Dendritic cell treated with granulocyte-macrophage colony-stimulating factor and Interleukin-4, amounts not matched to agents 40 ng/mL and 50 ng/mL, for 4 days (primary cell): ENCODE results near the gene LAG3.
A peak's percentile ranks its signal among the peaks of the same experiment; 100 is the strongest.

Experiments used
- H3K27ac Mint-ChIP-seq: one replicate; pipeline ENCODE4 v1.8.0; 2022; ENCODE audit warnings: mild to moderate bottlenecking, mixed read lengths
- H3K27me3 Mint-ChIP-seq: one replicate; pipeline ENCODE4 v1.8.0; 2022; ENCODE audit warnings: mild to moderate bottlenecking, mixed read lengths
- H3K36me3 Mint-ChIP-seq: one replicate; pipeline ENCODE4 v1.8.0; 2022; ENCODE audit warnings: low read depth, mixed read lengths
- H3K4me1 Mint-ChIP-seq: one replicate; pipeline ENCODE4 v1.8.0; 2022; ENCODE audit warnings: low read depth, mixed read lengths
- H3K4me3 Mint-ChIP-seq: one replicate; pipeline ENCODE4 v1.8.0; 2022; ENCODE audit warnings: mild to moderate bottlenecking, moderate library complexity, mixed read lengths
- H3K9me3 Mint-ChIP-seq: one replicate; pipeline ENCODE4 v1.8.0; 2022; ENCODE audit warnings: mixed read lengths
- intact Hi-C: fragments of 100-400 bp; cut with micrococcal nuclease; formaldehyde crosslinking; loops from one replicate; pipeline ENCODE4 v1.15.0; 2022

LAG3 gene

DNA sequence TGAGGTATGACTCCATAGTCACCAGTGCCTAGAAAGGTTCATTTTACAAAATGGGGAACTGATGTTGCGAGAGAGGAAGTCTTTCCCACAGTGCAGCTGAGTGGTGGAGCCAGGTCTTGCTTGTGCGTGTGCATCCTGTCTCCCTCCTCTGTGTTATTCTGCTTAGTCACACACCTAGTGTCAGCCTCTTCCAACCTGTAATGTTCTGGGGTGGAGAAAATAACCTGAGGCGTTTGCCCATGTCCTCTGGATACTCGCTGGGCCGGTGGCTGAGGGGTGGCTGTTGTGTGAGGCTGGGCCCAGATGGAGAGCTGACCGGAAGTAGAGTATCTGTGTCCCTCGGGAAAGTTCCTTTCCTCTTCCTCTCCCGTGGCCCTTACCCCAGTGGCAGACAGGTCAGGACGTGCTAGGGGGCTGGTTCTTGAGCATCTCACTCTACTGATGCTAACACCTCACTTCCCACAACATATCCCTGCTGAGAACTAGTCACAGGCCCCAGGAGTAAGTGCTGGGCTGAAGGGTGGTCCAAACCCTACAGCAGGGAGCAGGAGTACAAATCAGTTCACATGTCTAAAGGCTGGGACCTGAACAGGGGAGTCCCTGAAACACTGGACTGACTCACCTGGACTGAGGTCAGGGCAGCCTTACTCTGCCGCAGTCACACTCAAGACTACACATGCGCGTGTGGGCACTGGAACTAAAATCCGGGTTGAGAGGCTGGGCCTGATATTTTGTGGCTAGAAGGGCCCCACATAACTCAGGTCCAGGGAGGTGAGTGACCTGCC lies 26.4 kb upstream of the LAG3 start:
- H3K9me3 Mint-ChIP-seq, result no peaks in the 10 kb centered on the region
- H3K27me3 Mint-ChIP-seq, result no peaks in the 10 kb centered on the region
- peaks cover 48% of the 10 kb centered on the region for H3K36me3 Mint-ChIP-seq
- peak overlapping the region; percentile 62 for H3K27ac Mint-ChIP-seq
- peaks cover 39% of the 10 kb centered on the region for H3K4me1 Mint-ChIP-seq
- H3K4me3 Mint-ChIP-seq, result no peak overlapping the region
- intact Hi-C loops, result no loop called here

DNA sequence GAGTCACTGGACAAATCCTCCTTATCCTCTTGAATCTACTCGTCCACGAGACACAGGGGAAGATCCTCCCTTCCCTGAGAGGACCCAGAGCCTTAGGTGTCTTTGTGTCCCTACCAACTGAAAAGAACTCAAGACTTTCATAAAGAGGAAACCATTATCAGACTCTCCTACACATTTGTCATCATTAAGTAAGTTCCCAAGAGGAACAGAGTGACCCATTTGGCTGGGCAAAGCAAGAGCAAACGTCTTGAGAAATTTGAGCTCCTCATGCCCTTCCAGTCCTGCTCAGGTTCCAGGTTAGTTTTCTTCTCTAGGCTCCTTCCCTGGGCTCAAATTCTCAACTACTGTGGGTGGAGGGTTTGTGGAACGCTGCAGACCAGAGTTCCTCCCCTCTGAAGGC lies 25.1 kb upstream of the LAG3 start:
- H3K27me3 Mint-ChIP-seq, result no peaks in the 10 kb centered on the region
- H3K4me1 Mint-ChIP-seq, result peaks cover 52% of the 10 kb centered on the region
- intact Hi-C loops, result no loop called here
- H3K9me3 Mint-ChIP-seq, result no peaks in the 10 kb centered on the region
- no peak overlapping the region for H3K4me3 Mint-ChIP-seq
- H3K27ac Mint-ChIP-seq, result peak overlapping the region; percentile 28
- peaks cover 60% of the 10 kb centered on the region for H3K36me3 Mint-ChIP-seq

GRCh38 chr12:6748761-6749160 lies 23.6 kb upstream of the LAG3 start:
- intact Hi-C loops, result no loop called here
- H3K27ac Mint-ChIP-seq, result no peak overlapping the region
- H3K9me3 Mint-ChIP-seq, result no peaks in the 10 kb centered on the region
- no peak overlapping the region for H3K4me3 Mint-ChIP-seq
- no peaks in the 10 kb centered on the region for H3K27me3 Mint-ChIP-seq
- peaks cover 64% of the 10 kb centered on the region for H3K4me1 Mint-ChIP-seq
- peaks cover 70% of the 10 kb centered on the region for H3K36me3 Mint-ChIP-seq

DNA sequence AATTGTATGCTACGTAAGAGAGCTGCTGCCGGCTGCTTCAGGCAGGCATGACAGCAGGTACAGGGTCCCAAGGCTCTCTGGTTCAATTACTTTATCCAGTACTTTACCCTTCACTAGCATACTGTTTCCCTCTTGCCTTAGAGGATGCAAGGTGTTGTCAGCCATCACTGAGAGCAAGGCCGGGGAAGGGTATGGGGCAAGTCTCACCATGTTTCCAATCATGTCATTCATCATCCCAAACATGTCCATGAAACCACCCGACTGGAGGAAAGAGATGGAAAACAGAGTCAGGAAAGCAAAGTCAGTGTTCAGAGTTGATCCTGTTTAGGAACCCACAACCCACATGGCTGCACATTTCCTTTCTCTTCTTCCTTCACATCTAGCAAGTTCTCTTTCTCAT lies 21.8 kb upstream of the LAG3 start:
- Mint-ChIP-seq H3K27me3 (no peaks in the 10 kb centered on the region), H3K27ac (no peak overlapping the region), H3K36me3 (peaks cover 70% of the 10 kb centered on the region), H3K9me3 (no peaks in the 10 kb centered on the region), H3K4me3 (no peak overlapping the region), H3K4me1 (peaks cover 67% of the 10 kb centered on the region)
- intact Hi-C loops, result loop anchor here (5.0 kb wide), 1 partner anchor 42 kb away; no protein-coding TSS in a partner anchor

DNA sequence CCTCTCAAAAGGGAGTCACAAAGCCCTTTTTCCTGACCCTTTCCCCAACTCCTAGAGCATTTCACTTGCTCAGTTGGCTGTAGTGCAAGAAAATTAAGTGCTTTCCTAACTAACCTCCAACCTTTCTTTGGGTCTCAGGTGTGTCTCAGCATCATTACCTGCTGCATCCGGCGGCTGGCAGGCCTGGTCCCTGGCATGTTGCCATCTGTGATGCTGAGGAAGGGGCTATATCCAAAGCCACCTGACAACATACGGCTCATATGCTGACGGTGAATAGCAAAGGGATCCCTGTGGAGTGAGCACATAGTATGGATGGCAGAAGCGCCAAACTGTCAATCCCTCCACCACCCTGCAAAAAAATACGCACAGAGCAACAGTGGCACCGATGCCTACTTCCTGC lies 20.6 kb upstream of the LAG3 start:
- H3K27me3 Mint-ChIP-seq, result peaks cover 3% of the 10 kb centered on the region
- H3K27ac Mint-ChIP-seq, result peak overlapping the region; percentile 100
- peak overlapping the region; percentile 99 for H3K4me3 Mint-ChIP-seq
- H3K36me3 Mint-ChIP-seq, result peaks cover 64% of the 10 kb centered on the region
- peaks cover 61% of the 10 kb centered on the region for H3K4me1 Mint-ChIP-seq
- no peaks in the 10 kb centered on the region for H3K9me3 Mint-ChIP-seq
- intact Hi-C loops, result loop anchor here (5.0 kb wide), 1 partner anchor 41 kb away; no protein-coding TSS in a partner anchor

DNA sequence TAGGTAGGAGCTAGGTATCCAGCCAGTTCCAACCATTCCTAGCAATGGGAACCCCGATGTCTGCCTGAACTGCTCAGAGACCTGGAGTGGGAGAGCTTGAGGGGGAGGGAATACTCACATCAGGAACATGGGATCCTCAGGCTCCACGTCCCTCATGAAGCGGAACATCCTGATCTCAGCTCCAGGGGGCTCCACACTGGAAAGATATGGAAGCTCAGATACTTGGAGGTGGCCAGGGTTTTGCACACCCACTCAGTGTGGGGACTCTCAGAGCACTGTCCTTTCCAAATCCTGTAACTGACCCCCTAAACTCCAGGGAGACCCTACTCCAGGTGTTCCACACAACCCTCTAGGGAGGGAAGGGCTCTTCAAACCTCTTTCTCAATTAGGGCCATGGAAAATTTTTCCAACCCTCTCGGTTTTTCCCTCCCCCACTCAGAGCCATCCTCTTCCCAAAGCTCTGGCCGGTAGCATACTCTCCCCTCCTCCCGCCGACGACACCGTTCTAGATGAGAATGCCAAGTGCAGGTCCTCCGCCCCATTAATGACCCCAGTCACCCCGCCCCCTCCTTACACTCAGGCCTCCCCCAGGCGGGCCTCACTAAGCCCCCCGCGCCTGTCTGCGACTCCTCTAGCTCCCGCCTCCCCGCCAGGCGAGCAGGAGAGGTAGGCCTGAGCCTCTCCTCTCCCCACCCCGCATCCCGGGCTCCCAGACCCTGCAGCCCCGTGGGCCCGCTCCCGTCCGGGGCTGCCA lies 20.0 kb upstream of the LAG3 start:
- Mint-ChIP-seq H3K27ac (peak overlapping the region; percentile 100), H3K4me1 (peaks cover 62% of the 10 kb centered on the region), H3K36me3 (peaks cover 58% of the 10 kb centered on the region)

GRCh38 chr12:6752921-6753771 lies 19.2 kb upstream of the LAG3 start, which contains the start of gene MLF2:
MLF2 (minus strand) TSS chr12:6753141; CDS start chr12:6752334, 807 bp downstream.
- H3K9me3 Mint-ChIP-seq, result no peaks in the 10 kb centered on the region
- H3K4me3 Mint-ChIP-seq, result peak within 1 kb of the TSS; percentile 99
- peaks cover 50% of the 10 kb centered on the region for H3K36me3 Mint-ChIP-seq
- peak within 1 kb of the TSS; percentile 100 for H3K27ac Mint-ChIP-seq
- intact Hi-C loops, result loop anchor here (1.0 to 5.0 kb wide), 3 partner anchors 26 to 72 kb away; no protein-coding TSS in a partner anchor
- H3K27me3 Mint-ChIP-seq, result peaks cover 7% of the 10 kb centered on the region
- H3K4me1 Mint-ChIP-seq, result peaks cover 54% of the 10 kb centered on the region

More for the DNA sequence above, 20.0 kb upstream of the LAG3 start:
- Mint-ChIP-seq H3K4me3 (peak overlapping the region; percentile 99), H3K9me3 (no peaks in the 10 kb centered on the region), H3K27me3 (peaks cover 6% of the 10 kb centered on the region)
- intact Hi-C loops, result loop anchor here (5.0 kb wide), 1 partner anchor 40 kb away; no protein-coding TSS in a partner anchor

GRCh38 chr12:6753772-6754356 lies 18.5 kb upstream of the LAG3 start:
- H3K4me1 Mint-ChIP-seq, result peaks cover 59% of the 10 kb centered on the region
- H3K9me3 Mint-ChIP-seq, result no peaks in the 10 kb centered on the region
- H3K36me3 Mint-ChIP-seq, result peaks cover 43% of the 10 kb centered on the region
- intact Hi-C loops, result loop anchor here (1.0 to 5.0 kb wide), 4 partner anchors 10 to 71 kb away; no protein-coding TSS in a partner anchor
- H3K27ac Mint-ChIP-seq, result peak overlapping the region; percentile 100
- H3K4me3 Mint-ChIP-seq, result peak overlapping the region; percentile 99
- H3K27me3 Mint-ChIP-seq, result peaks cover 11% of the 10 kb centered on the region

DNA sequence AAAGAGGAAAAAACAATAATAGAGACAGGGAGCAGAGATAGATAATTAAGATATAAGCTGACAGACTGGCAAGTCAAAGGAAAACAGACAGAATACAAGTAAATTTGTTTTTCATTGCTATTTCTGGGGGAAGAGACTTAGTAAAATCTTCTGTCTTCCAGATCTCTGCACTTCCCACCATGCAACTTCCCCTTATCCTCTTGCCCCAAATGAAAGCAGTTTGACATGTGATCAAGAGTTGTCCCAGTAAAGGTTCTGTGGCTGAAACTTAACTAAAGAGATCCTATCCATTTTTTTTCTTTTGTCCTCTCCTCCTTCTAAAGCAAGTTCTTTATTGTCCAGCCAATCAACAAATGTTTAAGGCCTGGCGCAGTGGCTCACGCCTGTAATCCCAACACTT lies 17.9 kb upstream of the LAG3 start:
- peak overlapping the region; percentile 100 for H3K27ac Mint-ChIP-seq
- H3K27me3 Mint-ChIP-seq, result peaks cover 12% of the 10 kb centered on the region
- peaks cover 37% of the 10 kb centered on the region for H3K36me3 Mint-ChIP-seq
- H3K4me3 Mint-ChIP-seq, result peak overlapping the region; percentile 99
- no peaks in the 10 kb centered on the region for H3K9me3 Mint-ChIP-seq
- intact Hi-C loops, result loop anchor here (1.0 to 5.0 kb wide), 2 partner anchors 10 to 38 kb away; no protein-coding TSS in a partner anchor
- peaks cover 60% of the 10 kb centered on the region for H3K4me1 Mint-ChIP-seq

DNA sequence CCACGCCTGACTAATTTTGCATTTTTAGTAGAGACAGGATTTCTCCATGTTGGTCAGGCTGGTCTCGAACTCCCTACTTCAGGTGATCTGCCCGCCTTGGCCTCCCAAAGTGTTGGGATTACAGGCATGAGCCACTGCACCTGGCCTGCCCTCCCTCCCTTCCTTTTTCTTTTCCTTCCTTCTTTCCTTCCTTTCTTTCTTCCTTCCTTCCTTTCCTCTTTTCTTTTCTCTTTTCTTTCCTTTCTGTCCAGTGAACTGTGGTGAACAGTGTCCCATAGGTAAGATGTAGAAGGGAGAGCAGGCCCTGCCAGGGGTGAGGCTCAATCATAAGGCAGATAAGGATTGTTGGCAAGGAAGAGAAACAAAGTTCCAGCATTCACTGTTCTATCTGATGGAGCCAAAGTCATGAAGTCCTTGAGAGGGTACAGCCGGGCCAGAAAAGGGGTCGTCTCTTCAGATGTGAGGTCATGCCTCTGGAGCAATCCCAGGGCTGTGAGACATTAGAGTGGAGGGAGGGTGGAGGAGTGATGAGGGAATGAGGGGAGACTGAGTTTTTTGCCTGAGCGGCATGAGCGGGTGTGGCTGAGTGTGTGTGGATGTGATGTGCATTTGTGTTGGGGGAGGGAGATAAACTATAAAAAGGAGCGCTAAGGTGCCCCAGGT lies 15.2 kb upstream of the LAG3 start:
- Mint-ChIP-seq H3K27ac (peak overlapping the region; percentile 3), H3K27me3 (peaks cover 24% of the 10 kb centered on the region), H3K9me3 (no peaks in the 10 kb centered on the region), H3K4me1 (peaks cover 44% of the 10 kb centered on the region), H3K4me3 (no peak overlapping the region), H3K36me3 (peaks cover 11% of the 10 kb centered on the region)
- intact Hi-C loops, result no loop called here

GRCh38 chr12:6758506-6759095 lies 13.7 kb upstream of the LAG3 start:
- no peaks in the 10 kb centered on the region for H3K36me3 Mint-ChIP-seq
- H3K27ac Mint-ChIP-seq, result peak overlapping the region; percentile 6
- H3K4me1 Mint-ChIP-seq, result peaks cover 34% of the 10 kb centered on the region

DNA sequence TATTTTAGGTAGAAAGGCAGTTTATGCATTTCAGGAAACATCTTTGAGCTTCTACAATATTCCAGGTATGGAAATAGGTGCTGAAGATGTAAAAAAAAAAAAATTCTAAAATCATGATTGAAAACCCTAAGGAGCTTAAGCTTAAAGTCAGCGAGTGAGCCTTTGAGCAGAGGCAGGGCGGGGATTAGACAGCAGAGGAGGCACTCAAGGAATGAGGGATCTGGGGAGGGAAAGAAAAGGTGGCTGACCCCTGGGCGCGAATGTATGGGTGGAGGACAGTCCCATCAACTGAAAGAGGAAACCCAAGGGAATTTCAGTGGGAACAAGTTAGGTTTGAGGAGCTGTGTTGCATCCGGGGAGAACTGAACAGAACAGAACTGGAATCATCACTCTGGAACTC lies 12.6 kb upstream of the LAG3 start:
- H3K27ac Mint-ChIP-seq, result no peak overlapping the region
- no peaks in the 10 kb centered on the region for H3K9me3 Mint-ChIP-seq
- H3K36me3 Mint-ChIP-seq, result no peaks in the 10 kb centered on the region
- H3K4me1 Mint-ChIP-seq, result peaks cover 34% of the 10 kb centered on the region
- H3K27me3 Mint-ChIP-seq, result peaks cover 36% of the 10 kb centered on the region
- H3K4me3 Mint-ChIP-seq, result no peak overlapping the region
- intact Hi-C loops, result no loop called here

More at GRCh38 chr12:6758506-6759095, 13.7 kb upstream of the LAG3 start:
- intact Hi-C loops, result no loop called here
- H3K9me3 Mint-ChIP-seq, result no peaks in the 10 kb centered on the region
- H3K4me3 Mint-ChIP-seq, result no peak overlapping the region
- H3K27me3 Mint-ChIP-seq, result peaks cover 27% of the 10 kb centered on the region
